GM12878 (cell line): ENCODE measurements around the gene WDFY4. TPM values are rescaled to one million over a fixed set of nuclear protein-coding genes. Genes with fewer than 3 reads are reported as not detected.

ENCODE experiments used
- ATAC-seq: fragments of 200-7000 bp; cut with Tn5 transposase; 3 replicates; pipeline ENCODE4 v1.9.1; 2020; ENCODE audit warnings: mild to moderate bottlenecking, moderate library complexity
- BruUV-seq: library from RNA; stranded (reverse); fragments of 400-500 nt; replicated peaks from 2 replicates; lab custom pipeline; 2021; lab: Mats Ljungman, UMichigan
- CTCF ChIA-PET: fragments of 300-600 bp; sonication (Branson Sonifier 250); formaldehyde crosslinking; extraction: SDS; loops from one replicate; lab custom pipeline; 2021; ENCODE audit warnings: inconsistent platforms; lab: Yijun Ruan, JAX
- POLR2A ChIA-PET: fragments of 350-600 bp; formaldehyde crosslinking; extraction: SDS; loops from one replicate; lab custom pipeline; 2021; ENCODE audit warnings: inconsistent platforms; lab: Charles Lee
- RAD21 ChIA-PET: fragments of 300-600 bp; sonication (Branson Sonifier 250); formaldehyde crosslinking; loops from one replicate; lab custom pipeline; 2023; ENCODE audit warnings: antibody characterized with exemption; ENCODE audit not compliant: unreplicated experiment; lab: Charles Lee
- SMC1A ChIA-PET: fragments of 300-600 bp; sonication (Branson Sonifier 250); formaldehyde crosslinking; loops from one replicate; lab custom pipeline; 2023; ENCODE audit not compliant: unreplicated experiment, uncharacterized antibody; lab: Charles Lee
- DNase-seq: peaks from one replicate; pipeline ENCODE4 v3.0.0-alpha.2; 2011; ENCODE audit warnings: low read depth, low spot score
- FAIRE-seq: peaks from 3 replicates; lab custom pipeline; 2011; peaks lifted over from hg19 to GRCh38; lab: Jason Lieb, UNC
- H2AFZ ChIP-seq: 2 replicates; pipeline ENCODE4 v1.6.0; 2011; ENCODE audit warnings: low read depth, low read length, control low read depth; ENCODE audit not compliant: control insufficient read depth
- H3K27ac ChIP-seq: 2 replicates; pipeline ENCODE4 v1.5.1; 2011; ENCODE audit warnings: control low read depth; ENCODE audit not compliant: control insufficient read depth, insufficient read depth
- H3K27me3 ChIP-seq, 2 experiments: replicated peaks in 1 of 2; 2 replicates each; pipeline versions ENCODE4 v1.6.0 to v1.6.1; 2011; ENCODE audit warnings: low read length in 1 of 2; ENCODE audit not compliant: control insufficient read depth in 2 of 2, insufficient read depth in 2 of 2
- H3K36me3 ChIP-seq, 2 experiments: 2 replicates each; pipeline ENCODE4 v1.5.1; 2011; ENCODE audit warnings: low read length in 1 of 2; ENCODE audit not compliant: control insufficient read depth in 2 of 2, insufficient read depth in 2 of 2
- H3K4me1 ChIP-seq: 2 replicates; pipeline ENCODE4 v1.6.1; 2011; ENCODE audit warnings: mild to moderate bottlenecking, low read length, moderate library complexity, mixed read lengths; ENCODE audit not compliant: control insufficient read depth, insufficient read depth
- H3K4me2 ChIP-seq: 2 replicates; pipeline ENCODE4 v1.6.0; 2011; ENCODE audit warnings: control low read depth; ENCODE audit not compliant: control insufficient read depth, insufficient read depth
- H3K4me3 ChIP-seq: fragments of 200-600 bp; sonication (generic); 2 replicates; pipeline ENCODE4 v1.5.1; 2016
- H3K79me2 ChIP-seq: 2 replicates; pipeline ENCODE4 v1.6.0; 2011; ENCODE audit warnings: low read length; ENCODE audit not compliant: control insufficient read depth, insufficient read depth
- H3K9ac ChIP-seq: 2 replicates; pipeline ENCODE4 v1.8.0; 2011; ENCODE audit warnings: low read length, control low read depth, mixed read lengths; ENCODE audit not compliant: control insufficient read depth, insufficient read depth
- H3K9me3 ChIP-seq: replicated peaks from 3 replicates; pipeline ENCODE4 v1.5.1; 2011; ENCODE audit warnings: mild to moderate bottlenecking, low read length; ENCODE audit not compliant: control insufficient read depth, insufficient read depth
- H4K20me1 ChIP-seq: 2 replicates; pipeline ENCODE4 v1.6.0; 2011; ENCODE audit not compliant: control insufficient read depth, insufficient read depth
- BHLHE40 ChIP-seq, 2 experiments: fragments of 450-650 bp in 1 of 2; IDR thresholded peaks; 2 replicates each; pipeline ENCODE4 v1.6.1; 2011 to 2017; ENCODE audit warnings: low read depth in 2 of 2, borderline replicate concordance in 1 of 2, improper control_type of control experiment in 1 of 2, low read length in 1 of 2, mild to moderate bottlenecking in 1 of 2
- CBX5 ChIP-seq: sonication (generic); IDR thresholded peaks from 2 replicates; pipeline ENCODE4 v1.6.1; 2016; ENCODE audit warnings: low read depth, moderate library complexity, mild to moderate bottlenecking, inconsistent platforms
- CTCF ChIP-seq, 3 experiments: IDR thresholded peaks in 2 of 3; conservative IDR thresholded peaks in 1 of 3; 2 replicates each; pipeline ENCODE4 v1.5.1; 2011; ENCODE audit warnings: low read depth in 3 of 3, low read length in 3 of 3, mild to moderate bottlenecking in 3 of 3, control low read depth in 2 of 3, moderate library complexity in 2 of 3, inconsistent platforms in 1 of 3, mixed read lengths in 1 of 3; ENCODE audit not compliant: control insufficient read depth in 2 of 3, insufficient read depth in 1 of 3; ENCODE audit errors: extremely low read depth in 1 of 3
- PAX5 ChIP-seq: IDR thresholded peaks from 2 replicates; pipeline ENCODE4 v1.6.1; 2011; ENCODE audit warnings: low read depth, low read length, borderline replicate concordance
- RAD21 ChIP-seq: IDR thresholded peaks from 2 replicates; pipeline ENCODE4 v1.6.1; 2011; ENCODE audit warnings: mild to moderate bottlenecking, low read depth, low read length, moderate library complexity; ENCODE audit not compliant: insufficient read depth
- RBBP5 ChIP-seq: fragments of 200-600 bp; sonication (generic); conservative IDR thresholded peaks from 2 replicates; pipeline ENCODE4 v1.6.1; 2016
- SIN3A ChIP-seq: IDR thresholded peaks from 2 replicates; pipeline ENCODE4 v1.6.1; 2012; ENCODE audit warnings: low read depth, low read length, improper control_type of control experiment
- SIX5 ChIP-seq: IDR thresholded peaks from 2 replicates; pipeline ENCODE4 v1.6.1; 2011; ENCODE audit warnings: mild to moderate bottlenecking, low read depth, low read length, moderate library complexity; ENCODE audit not compliant: severe bottlenecking
- SMC3 ChIP-seq: IDR thresholded peaks from 2 replicates; pipeline ENCODE4 v1.6.1; 2011; ENCODE audit warnings: low read length, improper control_type of control experiment, borderline replicate concordance
- SRF ChIP-seq, 2 experiments: IDR thresholded peaks; 2 replicates each; pipeline ENCODE4 v1.6.1; 2011; ENCODE audit warnings: low read depth in 2 of 2, low read length in 2 of 2, mild to moderate bottlenecking in 1 of 2, moderate library complexity in 1 of 2
- STAT1 ChIP-seq: fragments of 450-650 bp; conservative IDR thresholded peaks from 2 replicates; pipeline ENCODE4 v1.6.1; 2014; ENCODE audit warnings: antibody characterized with exemption, mild to moderate bottlenecking
- TCF3 ChIP-seq: IDR thresholded peaks from 2 replicates; pipeline ENCODE4 v1.6.1; 2012; ENCODE audit warnings: low read depth, mild to moderate bottlenecking, low read length, borderline replicate concordance; ENCODE audit not compliant: insufficient read depth
- TCF7 ChIP-seq: IDR thresholded peaks from 2 replicates; pipeline ENCODE4 v1.6.1; 2014; ENCODE audit warnings: antibody characterized with exemption, borderline replicate concordance
- ZNF207 ChIP-seq: fragments of 450-650 bp; IDR thresholded peaks from 2 replicates; pipeline ENCODE4 v1.6.1; 2014; ENCODE audit warnings: antibody characterized with exemption, mild to moderate bottlenecking, borderline replicate concordance
- ZNF274 ChIP-seq: IDR thresholded peaks from one replicate; pipeline ENCODE4 v1.8.0; 2011; ENCODE audit not compliant: insufficient read length, insufficient read depth
- WGBS: methylation state at CpG from one replicate; pipeline ENCODE4 v1.1.6; 2016; ENCODE audit warnings: low lambda C conversion rate; ENCODE audit not compliant: insufficient replicate concordance, insufficient coverage; ENCODE audit errors: missing lambda C conversion rate; 5-methylcytosine and 5-hydroxymethylcytosine counted together
- in situ Hi-C: fragments of 300-500 bp; cut with MboI; formaldehyde crosslinking; loops from 9 replicates; pipeline ENCODE4 v1.14.3; 2018; ENCODE audit warnings: mixed read lengths
- intact Hi-C: fragments of 100-400 bp; cut with micrococcal nuclease; formaldehyde crosslinking; loops from one replicate; pipeline ENCODE4 v1.14.2; 2022; ENCODE audit not compliant: unreplicated experiment
- polyA plus RNA-seq, 11 experiments: library from polyadenylated mRNA; depleted of rRNA in 4 of 11; unstranded in 6 of 11; stranded (reverse) in 5 of 11; fragments of >200 nt; fragmentation: Nextera tagmentation in 4 of 11; fragmentation: Illumina TruSeq in 1 of 11; extraction: Ambion mirVana in 4 of 11; extraction: Trizol in 1 of 11; gene quantifications; 1 replicate in 1 of 11; 2 replicates in 10 of 11; pipeline versions ENCODE4 v1.2.1 to v1.2.3, GENCODE V29; 2011 to 2016; ENCODE audit warnings: inconsistent platforms in 2 of 11, missing spikeins in 2 of 11, low read depth in 1 of 11
- total RNA-seq, 4 experiments: library from RNA; depleted of rRNA in 3 of 4; stranded (reverse); fragments of >200 nt in 3 of 4; fragmentation: Illumina TruSeq in 1 of 4; extraction: Trizol in 1 of 4; gene quantifications; 2 replicates each; pipeline versions ENCODE4 v1.2.1 to v1.2.3, GENCODE V29; 2013 to 2021
- TF ChIP-seq, protein P1 (sequence below): fragments of 450-650 bp; formaldehyde crosslinking; IDR thresholded peaks from 2 replicates; pipeline ENCODE4 v1.4.0; 2022; ENCODE audit warnings: mild to moderate bottlenecking, moderate library complexity

The WDFY4 gene
- total and polyA plus RNA-seq, 10 of the 15 experiments (the other 5 are each of a cell fraction or from before 2014, with no cell fraction given), result 13.5 to 132 (median 47.3) TPM

- FAIRE-seq (peak; percentile 78), DNase-seq (no peak), ATAC-seq (peak; percentile 28)
- ChIA-PET RAD21 (interaction anchor here (0.6 to 15.3 kb wide), 52 partner anchors 10 to 932 kb away, joined by 3 to 383 read pairs (median 4); partner anchors contain the start of genes ARHGAP22 and WDFY4), CTCF (interaction anchor here (0.6 to 13.6 kb wide), 96 partner anchors 10 to 932 kb away, joined by 3 to 664 read pairs (median 5); partner anchors contain the start of genes ARHGAP22, ERCC6, LRRC18 and WDFY4), POLR2A (interaction anchor here (0.6 to 1.0 kb wide), 2 partner anchors 26 to 245 kb away, joined by 3 read pairs; no protein-coding TSS in a partner anchor), SMC1A (interaction anchor here (0.6 to 15.1 kb wide), 54 partner anchors 22 to 864 kb away, joined by 3 to 298 read pairs (median 4); partner anchors contain the start of genes ARHGAP22 and WDFY4)
- no peak overlapping the region for H3K9ac ChIP-seq
- in situ Hi-C loops (loop anchor here (5.0 kb wide), 3 partner anchors 106 to 296 kb away; no protein-coding TSS in a partner anchor), intact Hi-C loops (loop anchor here (1.0 to 5.0 kb wide), 7 partner anchors 43 to 854 kb away; no protein-coding TSS in a partner anchor)
- H3K4me1 ChIP-seq, result peaks cover 4% of the 10 kb centered on the region
- H2AFZ ChIP-seq, result no peak overlapping the region
- 28% methylated on average over 19 of the region's 19 CpGs for WGBS
- H3K4me3 ChIP-seq, result no peak overlapping the region
- H3K4me2 ChIP-seq, result no peak overlapping the region
- H3K27ac ChIP-seq, result no peak overlapping the region
- BruUV-seq, result no TSS peak
- H4K20me1 ChIP-seq, result no peaks in the 10 kb centered on the region
- H3K79me2 ChIP-seq, result no peaks in the 10 kb centered on the region; the same call in 1 of the 2 replicates
- no peaks in the 10 kb centered on the region for H3K9me3 ChIP-seq
- H3K27me3 ChIP-seq, result no peaks in the 10 kb centered on the region
- H3K36me3 ChIP-seq, result no peaks in the 10 kb centered on the region
- TF ChIP-seq SIX5 (no peak), CBX5 (no peak), ZNF207 (no peak), TCF7 (no peak), TCF3 (no peak), ZNF274 (no peak), BHLHE40 (IDR thresholded peaks at IDR 0.05; ENCODE audit: borderline replicate concordance in 1 of 2, low read depth in 2 of 2, low read length in 1 of 2) (peak in 1 of 2 experiments; percentile 30; a peak in 1 of 4 replicates), CTCF (IDR thresholded peaks at IDR 0.05 in 2 of 3, conservative IDR thresholded peaks at IDR 0.05 in 1 of 3; ENCODE audit: control insufficient read depth in 2 of 3, extremely low read depth in 1 of 3, insufficient read depth in 1 of 3, low read depth in 3 of 3, low read length in 3 of 3) (peak; percentile 87 to 93 (median 88)), PAX5 (no peak), SIN3A (no peak), STAT1 (peak; percentile 64; the same call in 1 of the 2 replicates), RBBP5 (no peak), SRF (IDR thresholded peaks at IDR 0.05; ENCODE audit: low read depth in 2 of 2, low read length in 2 of 2) (no peak), SMC3 (peak; percentile 89), RAD21 (peak; percentile 99)
- TF ChIP-seq, protein P1, sequence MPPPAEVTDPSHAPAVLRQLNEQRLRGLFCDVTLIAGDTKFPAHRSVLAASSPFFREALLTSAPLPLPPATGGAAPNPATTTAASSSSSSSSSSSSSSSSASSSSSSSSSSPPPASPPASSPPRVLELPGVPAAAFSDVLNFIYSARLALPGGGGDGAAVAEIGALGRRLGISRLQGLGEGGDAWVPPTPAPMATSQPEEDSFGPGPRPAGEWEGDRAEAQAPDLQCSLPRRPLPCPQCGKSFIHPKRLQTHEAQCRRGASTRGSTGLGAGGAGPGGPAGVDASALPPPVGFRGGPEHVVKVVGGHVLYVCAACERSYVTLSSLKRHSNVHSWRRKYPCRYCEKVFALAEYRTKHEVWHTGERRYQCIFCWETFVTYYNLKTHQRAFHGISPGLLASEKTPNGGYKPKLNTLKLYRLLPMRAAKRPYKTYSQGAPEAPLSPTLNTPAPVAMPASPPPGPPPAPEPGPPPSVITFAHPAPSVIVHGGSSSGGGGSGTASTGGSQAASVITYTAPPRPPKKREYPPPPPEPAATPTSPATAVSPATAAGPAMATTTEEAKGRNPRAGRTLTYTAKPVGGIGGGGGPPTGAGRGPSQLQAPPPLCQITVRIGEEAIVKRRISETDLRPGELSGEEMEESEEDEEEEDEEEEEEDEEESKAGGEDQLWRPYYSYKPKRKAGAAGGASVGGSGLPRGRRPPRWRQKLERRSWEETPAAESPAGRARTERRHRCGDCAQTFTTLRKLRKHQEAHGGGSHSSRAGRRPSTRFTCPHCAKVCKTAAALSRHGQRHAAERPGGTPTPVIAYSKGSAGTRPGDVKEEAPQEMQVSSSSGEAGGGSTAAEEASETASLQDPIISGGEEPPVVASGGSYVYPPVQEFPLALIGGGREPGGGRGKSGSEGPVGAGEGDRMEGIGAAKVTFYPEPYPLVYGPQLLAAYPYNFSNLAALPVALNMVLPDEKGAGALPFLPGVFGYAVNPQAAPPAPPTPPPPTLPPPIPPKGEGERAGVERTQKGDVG (CRISPR knock-in tag), result no peak
These were observed 26.3 kb upstream of the WDFY4 start for GRCh38 chr10:48658243-48658974.
